ENCODE results near the gene C1orf21.

Gene C1orf21

GRCh38 chr1:184658055-184658454 is 271.2 kb downstream of the C1orf21 start:
- no peak for DNase-seq (ENCODE audit: low spot score)

DNA sequence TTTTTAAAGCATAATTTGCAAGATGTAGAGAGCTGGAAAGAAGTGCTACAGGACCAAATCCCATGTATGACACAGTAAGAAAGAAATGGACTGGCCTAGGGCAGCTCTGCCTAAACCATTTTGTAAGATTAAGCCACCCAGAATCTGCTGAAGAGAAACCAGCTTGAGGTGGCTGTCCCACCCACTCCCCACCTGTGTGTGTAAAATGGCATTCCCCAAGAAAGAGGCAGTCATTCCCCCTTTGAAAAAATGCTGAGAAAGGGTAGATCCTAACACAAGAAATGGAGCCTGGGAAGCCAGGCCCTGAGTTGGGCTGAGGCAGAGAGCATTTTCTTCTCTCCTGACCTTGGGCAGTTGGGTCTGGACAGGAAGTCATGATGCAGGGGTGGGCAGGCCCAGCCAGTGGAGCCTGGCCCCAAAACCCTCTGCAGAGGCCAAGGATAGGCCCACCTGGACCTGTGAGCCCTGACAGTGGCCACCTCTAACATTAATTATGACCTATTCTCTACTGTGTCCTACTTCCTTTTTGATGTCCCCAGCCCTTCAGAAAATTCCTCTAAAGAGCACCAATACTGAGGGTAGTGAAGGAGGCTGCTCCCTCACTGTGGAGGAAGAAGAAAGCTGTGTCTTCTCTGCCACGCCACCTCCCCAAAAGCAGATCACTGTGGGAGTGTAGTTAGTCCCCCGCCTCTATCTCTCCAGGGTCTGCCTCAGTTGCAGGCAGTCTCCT is 273.8 kb downstream of the C1orf21 start:
- no peak for DNase-seq (ENCODE audit: low spot score)

- no peak for DNase-seq (ENCODE audit: low spot score)
These were observed 275.0 kb downstream of the C1orf21 start for GRCh38 chr1:184661801-184662200.

GRCh38 chr1:184664042-184664660 is 277.3 kb downstream of the C1orf21 start:
- peak; percentile 83 for DNase-seq (ENCODE audit: low spot score)

GRCh38 chr1:184664661-184665060 is 277.8 kb downstream of the C1orf21 start:
- no peak for DNase-seq (ENCODE audit: low spot score)

DNA sequence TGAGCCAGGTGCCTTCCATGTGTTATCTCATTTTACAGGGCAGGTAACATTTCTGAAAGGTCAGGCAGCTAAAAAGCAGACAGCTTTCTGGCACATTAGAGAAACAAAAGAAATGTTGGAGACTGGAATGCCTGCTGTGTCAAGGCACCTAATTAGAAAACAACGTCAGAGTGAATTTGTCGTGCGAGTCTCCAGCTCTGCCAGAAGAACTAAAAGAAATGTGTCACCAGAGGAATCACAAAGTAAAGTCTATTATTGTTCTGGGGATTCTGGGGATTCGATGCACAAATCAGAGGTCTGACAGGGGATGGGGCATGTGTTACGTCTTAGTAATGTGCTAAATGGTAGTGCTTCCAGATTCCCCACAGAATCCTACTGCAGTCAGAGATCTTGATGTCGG is 278.5 kb downstream of the C1orf21 start:
- DNase-seq (ENCODE audit: low spot score) = no peak

DNA sequence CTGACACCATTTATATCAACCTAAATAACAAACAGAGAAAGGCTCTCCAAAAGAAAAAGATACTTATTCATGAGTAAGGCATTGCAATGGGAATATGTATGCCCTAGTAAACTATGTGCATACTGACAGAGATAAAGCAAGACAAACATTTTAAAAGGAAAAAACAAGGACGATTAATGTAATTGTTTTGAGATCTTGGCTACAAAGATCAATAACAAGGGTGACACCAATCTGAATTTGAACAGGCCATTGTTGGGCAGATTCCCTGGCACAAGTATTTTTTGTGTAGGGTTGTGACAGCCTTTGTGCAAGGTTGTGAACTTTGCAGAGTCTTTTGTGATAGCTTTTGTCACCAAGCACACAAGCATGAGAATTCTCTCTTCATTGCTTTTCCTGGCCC is 282.6 kb downstream of the C1orf21 start:
- DNase-seq (ENCODE audit: low spot score) = no peak

DNA sequence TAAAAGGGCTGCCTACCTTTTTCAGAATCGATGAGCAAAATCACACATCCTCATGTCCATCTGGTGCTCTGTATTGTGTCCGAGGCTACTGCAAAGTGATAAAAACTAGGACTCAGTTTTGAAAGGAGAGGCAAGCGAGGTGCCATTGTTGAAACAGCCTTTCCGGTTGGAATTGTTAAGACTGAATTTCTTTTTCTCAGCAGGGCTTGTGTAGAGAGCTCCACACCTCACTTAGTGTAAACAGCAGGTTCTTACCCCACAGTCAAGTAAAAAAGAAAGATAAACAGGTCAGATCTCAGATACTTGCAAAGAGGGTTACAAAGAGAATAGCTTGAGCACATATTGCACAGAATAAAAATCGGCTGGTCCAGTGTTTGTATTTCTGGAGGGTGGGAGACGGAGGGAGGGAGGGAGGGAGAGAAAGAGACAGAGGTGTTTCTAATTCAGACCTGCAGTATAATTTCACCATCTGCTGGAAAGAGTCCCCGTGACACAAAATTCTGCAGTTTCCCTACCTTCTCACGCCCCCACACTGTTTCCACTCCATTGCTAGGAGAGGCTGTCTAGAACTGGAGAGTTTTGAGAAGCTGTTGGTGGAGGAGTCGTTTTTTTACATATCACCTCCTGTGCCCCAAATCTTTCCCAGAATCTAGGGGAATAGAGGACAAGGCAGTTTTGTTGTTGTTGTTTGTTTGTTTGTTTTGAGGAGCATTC is 285.3 kb downstream of the C1orf21 start:
- no peak for DNase-seq (ENCODE audit: low spot score)

DNA sequence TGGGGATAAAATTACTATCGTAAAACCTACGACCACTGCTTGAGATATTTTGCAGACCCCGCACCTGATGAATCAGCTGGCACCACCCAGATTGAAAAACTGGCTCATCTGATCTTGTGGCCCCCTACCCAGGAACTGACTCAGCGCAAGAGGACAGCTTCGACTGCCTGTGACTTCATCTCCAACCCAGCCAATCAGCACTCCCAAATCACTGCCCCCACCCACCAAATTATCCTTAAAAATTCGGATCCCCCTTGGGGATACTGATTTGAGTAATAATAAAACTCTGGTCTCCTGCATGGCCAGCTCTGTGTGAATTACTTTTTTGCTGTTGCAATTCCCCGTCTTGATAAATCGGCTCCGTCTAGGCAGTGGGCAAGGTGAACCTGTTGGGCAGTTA is 286.5 kb downstream of the C1orf21 start:
- no peak for DNase-seq (ENCODE audit: low spot score)

- no peak for DNase-seq (ENCODE audit: low spot score)
These were observed 290.5 kb downstream of the C1orf21 start for GRCh38 chr1:184677344-184677743.

Data from AG08396 (cell line).